Measurements from ENCODE around the gene C12orf56.
A peak's percentile ranks its signal among the peaks of the same experiment; 100 is the strongest.
"Not testable (repeated sequence)": the region's sequence is repeated elsewhere in the genome, so short reads cannot be mapped to it uniquely, and the experiment has no call there.

C12orf56 gene

GRCh38 chr12:64385468-64385867, 5.1 kb downstream of the C12orf56 start:
- no peak for DNase-seq

- no peak for DNase-seq
These were observed 5.5 kb downstream of the C12orf56 start for GRCh38 chr12:64385019-64385418.

GRCh38 chr12:64383675-64384074, 6.9 kb downstream of the C12orf56 start:
- peak; percentile 20 for DNase-seq

GRCh38 chr12:64362721-64363305, 27.7 kb downstream of the C12orf56 start:
- no peak for DNase-seq

GRCh38 chr12:64361173-64361572, 29.4 kb downstream of the C12orf56 start:
- DNase-seq: not testable (repeated sequence)

GRCh38 chr12:64356209-64356608, 34.3 kb downstream of the C12orf56 start:
- peak; percentile 32 for DNase-seq

- no peak for DNase-seq
These were observed 38.4 kb downstream of the C12orf56 start for GRCh38 chr12:64352181-64352580.

GRCh38 chr12:64351265-64351664, 39.3 kb downstream of the C12orf56 start:
- no peak for DNase-seq

- DNase-seq: no peak
These were observed 42.9 kb downstream of the C12orf56 start for GRCh38 chr12:64347630-64348029.

- not testable (repeated sequence) for DNase-seq
These were observed 45.9 kb downstream of the C12orf56 start for GRCh38 chr12:64344631-64345030.

GRCh38 chr12:64340546-64340945, 50.0 kb downstream of the C12orf56 start:
- not testable (repeated sequence) for DNase-seq

GRCh38 chr12:64335886-64336466, 54.6 kb downstream of the C12orf56 start:
- DNase-seq: no peak

GRCh38 chr12:64332938-64333337, 57.6 kb downstream of the C12orf56 start:
- DNase-seq: peak; percentile 15

- no peak for DNase-seq
These were observed 58.3 kb downstream of the C12orf56 start for GRCh38 chr12:64332296-64332695.

GRCh38 chr12:64329031-64329710, 61.4 kb downstream of the C12orf56 start:
- DNase-seq: not testable (repeated sequence)

- no peak for DNase-seq
These were observed 65.5 kb downstream of the C12orf56 start for GRCh38 chr12:64325055-64325454.

- DNase-seq: no peak
These were observed 66.9 kb downstream of the C12orf56 start for GRCh38 chr12:64323476-64324225.

- DNase-seq: no peak
These were observed 67.6 kb downstream of the C12orf56 start for GRCh38 chr12:64323006-64323405.

- no peak for DNase-seq
These were observed 69.9 kb downstream of the C12orf56 start for GRCh38 chr12:64320611-64321010.

GRCh38 chr12:64319540-64320225, 70.9 kb downstream of the C12orf56 start:
- DNase-seq: not testable (repeated sequence)

GRCh38 chr12:64318605-64319004, 72.0 kb downstream of the C12orf56 start:
- no peak for DNase-seq

- no peak for DNase-seq
These were observed 78.7 kb downstream of the C12orf56 start for GRCh38 chr12:64311877-64312276.

- no peak for DNase-seq
These were observed 86.0 kb downstream of the C12orf56 start for GRCh38 chr12:64304571-64304970.
